Gastrocnemius medialis (tissue), 4 donors: ENCODE measurements around the gene CDCP2. TPM values are rescaled to one million over a fixed set of nuclear protein-coding genes. Genes with fewer than 3 reads are reported as not detected.

Experiments
- ATAC-seq, 2 donors: fragments of 150-250 bp; one replicate each; pipeline ENCODE4 v1.9.1; 2016
- DNase-seq, 2 donors: peaks; one replicate each; pipeline ENCODE4 v3.0.0-alpha.2; 2019
- H3K27ac ChIP-seq, 4 donors: fragments of 200-600 bp; sonication (generic); 1 replicate in 1 of 4; 2 replicates in 3 of 4; pipeline ENCODE4 v1.5.1; 2016 to 2018; ENCODE audit warnings: mild to moderate bottlenecking in 2 of 4, moderate library complexity in 1 of 4
- H3K27me3 ChIP-seq, 3 donors: fragments of 200-600 bp; sonication (generic) in 2 of 3; 1 replicate in 1 of 3; 2 replicates in 2 of 3; pipeline versions ENCODE4 v1.5.1 to v1.6.0; 2016 to 2019; ENCODE audit warnings: mild to moderate bottlenecking in 1 of 3, moderate library complexity in 1 of 3
- H3K36me3 ChIP-seq, 2 donors: fragments of 200-600 bp; sonication (generic) in 1 of 2; one replicate each; pipeline ENCODE4 v1.5.1; 2017 to 2018
- H3K4me1 ChIP-seq, 2 donors: fragments of 200-600 bp; sonication (generic) in 1 of 2; one replicate each; pipeline ENCODE4 v1.5.1; 2016 to 2017; ENCODE audit warnings: mild to moderate bottlenecking in 2 of 2
- H3K4me3 ChIP-seq, 4 donors: fragments of 200-600 bp; sonication (generic) in 3 of 4; 1 replicate in 1 of 4; 2 replicates in 3 of 4; pipeline ENCODE4 v1.5.1; 2016 to 2019; ENCODE audit warnings: mild to moderate bottlenecking in 2 of 4
- H3K9me3 ChIP-seq, 3 donors: fragments of 200-600 bp; sonication (generic) in 2 of 3; 1 replicate in 1 of 3; 2 replicates in 2 of 3; pipeline ENCODE4 v1.5.1; 2016 to 2019
- POLR2A ChIP-seq, 2 donors: fragments of 450-650 bp; IDR thresholded peaks; one replicate each; pipeline ENCODE4 v1.6.1; 2017; ENCODE audit warnings: antibody characterized with exemption in 2 of 2, mild to moderate bottlenecking in 2 of 2, moderate library complexity in 2 of 2
- in situ Hi-C, 4 donors: fragments of 200-750 bp; cut with MboI; loops; one replicate each; pipeline versions ENCODE4 v1.15.0 to v1.8.0; 2017; ENCODE audit warnings: low sequenced_read_pairs in 4 of 4
- intact Hi-C: fragments of 100-400 bp; cut with DNase I; formaldehyde crosslinking; loops from one replicate; pipeline ENCODE4 v1.15.1; 2023; ENCODE audit warnings: low total_unique reads
- total RNA-seq, 4 donors: library from RNA; depleted of rRNA; stranded (reverse); fragments of >200 nt; gene quantifications; one replicate each; pipeline versions ENCODE4 v1.1.0 to v1.2.3, GENCODE V29; 2016
- TF ChIP-seq, protein P1 (sequence below), 5 experiments: fragments of 450-650 bp in 3 of 5; fragments of 200-600 bp in 2 of 5; sonication (generic) in 2 of 5; IDR thresholded peaks in 4 of 5; conservative IDR thresholded peaks in 1 of 5; 1 replicate in 4 of 5; 2 replicates in 1 of 5; pipeline ENCODE4 v1.5.1; 2016 to 2019; ENCODE audit warnings: antibody characterized with exemption in 5 of 5, mild to moderate bottlenecking in 3 of 5, moderate library complexity in 3 of 5

Gene CDCP2
- not detected for total RNA-seq

DNA sequence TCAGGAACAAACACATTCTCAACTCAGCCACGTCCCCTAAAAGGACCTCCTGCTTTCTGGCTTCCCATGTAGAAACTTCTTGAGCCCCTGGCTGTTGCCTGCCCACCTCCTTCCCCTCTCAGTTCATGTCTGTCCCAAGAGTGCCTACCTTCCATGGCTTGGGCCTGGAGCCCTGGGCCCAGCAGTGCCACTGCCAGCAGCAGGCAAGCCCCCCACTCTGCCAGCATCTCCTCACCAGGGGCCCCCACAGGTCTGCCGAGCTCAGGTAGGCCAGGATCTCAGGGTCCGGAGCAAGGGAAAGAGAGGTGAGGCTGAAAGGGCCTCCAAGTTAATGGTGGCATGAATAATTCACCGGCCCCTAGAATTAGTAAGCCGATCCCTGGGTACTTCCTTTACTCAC lies at the start of gene CDCP2:
CDCP2 (minus strand) TSS at position 305 of the 400 bp plus-strand sequence; CDS start at position 227, 78 bp downstream.
- no peak within 1 kb of the TSS for H3K4me3 ChIP-seq
- intact Hi-C loops = loop anchor here (1.0 kb wide), 1 partner anchor 26 kb away; no protein-coding TSS in a partner anchor
- DNase-seq (no peak), ATAC-seq (no peak)
- no peaks in the 10 kb centered on the region for H3K27me3 ChIP-seq
- peaks cover 8 to 15% of the 10 kb centered on the region in 2 donors for H3K4me1 ChIP-seq
- TF ChIP-seq POLR2A (IDR thresholded peaks at IDR 0.05) = no peak
- TF ChIP-seq, protein P1, sequence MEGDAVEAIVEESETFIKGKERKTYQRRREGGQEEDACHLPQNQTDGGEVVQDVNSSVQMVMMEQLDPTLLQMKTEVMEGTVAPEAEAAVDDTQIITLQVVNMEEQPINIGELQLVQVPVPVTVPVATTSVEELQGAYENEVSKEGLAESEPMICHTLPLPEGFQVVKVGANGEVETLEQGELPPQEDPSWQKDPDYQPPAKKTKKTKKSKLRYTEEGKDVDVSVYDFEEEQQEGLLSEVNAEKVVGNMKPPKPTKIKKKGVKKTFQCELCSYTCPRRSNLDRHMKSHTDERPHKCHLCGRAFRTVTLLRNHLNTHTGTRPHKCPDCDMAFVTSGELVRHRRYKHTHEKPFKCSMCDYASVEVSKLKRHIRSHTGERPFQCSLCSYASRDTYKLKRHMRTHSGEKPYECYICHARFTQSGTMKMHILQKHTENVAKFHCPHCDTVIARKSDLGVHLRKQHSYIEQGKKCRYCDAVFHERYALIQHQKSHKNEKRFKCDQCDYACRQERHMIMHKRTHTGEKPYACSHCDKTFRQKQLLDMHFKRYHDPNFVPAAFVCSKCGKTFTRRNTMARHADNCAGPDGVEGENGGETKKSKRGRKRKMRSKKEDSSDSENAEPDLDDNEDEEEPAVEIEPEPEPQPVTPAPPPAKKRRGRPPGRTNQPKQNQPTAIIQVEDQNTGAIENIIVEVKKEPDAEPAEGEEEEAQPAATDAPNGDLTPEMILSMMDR (IDR thresholded peaks at IDR 0.05 in 4 of 5, conservative IDR thresholded peaks at IDR 0.05 in 1 of 5) = no peak
- H3K27ac ChIP-seq = peak within 1 kb of the TSS; percentile 60 to 73 (median 65)
- no peaks in the 10 kb centered on the region for H3K36me3 ChIP-seq
- in situ Hi-C loops = no loop called here
- H3K9me3 ChIP-seq = no peaks in the 10 kb centered on the region

DNA sequence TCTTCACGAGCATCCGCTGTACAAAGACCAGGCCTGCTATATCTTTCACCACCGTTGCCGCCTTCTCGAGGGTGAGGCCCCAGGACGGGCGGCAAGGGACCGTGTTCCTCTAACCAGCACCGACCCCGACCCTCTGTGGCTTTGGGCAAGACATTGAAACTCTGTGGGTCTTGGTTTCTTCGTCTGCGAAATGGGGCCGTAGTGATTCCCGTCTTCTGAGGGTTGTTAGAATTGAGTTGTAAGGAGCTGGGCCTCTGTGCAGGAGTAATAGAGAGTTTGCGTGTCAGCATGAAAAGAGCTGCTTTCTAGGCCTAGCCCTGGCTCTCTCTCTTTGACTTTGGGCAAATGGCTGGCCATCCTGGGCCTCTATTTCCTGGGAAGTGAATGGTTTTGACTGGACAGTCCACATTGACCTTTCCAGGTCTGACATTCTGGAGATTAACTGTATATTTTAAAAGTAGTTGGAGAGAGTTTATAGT lies 47.8 kb upstream of the CDCP2 start:
- Histone ChIP-seq H3K4me3 (peak overlapping the region; percentile 94 to 100 (median 97)), H3K9me3 (no peaks in the 10 kb centered on the region), H3K4me1 (peaks cover 18 to 22% of the 10 kb centered on the region in 2 donors), H3K27ac (peak overlapping the region; percentile 93 to 97 (median 96)), H3K27me3 (no peaks in the 10 kb centered on the region), H3K36me3 (peaks cover 0 to 23% of the 10 kb centered on the region in 2 donors)
- no peak for TF ChIP-seq POLR2A (IDR thresholded peaks at IDR 0.05)
- TF ChIP-seq, protein P1 (IDR thresholded peaks at IDR 0.05 in 4 of 5, conservative IDR thresholded peaks at IDR 0.05 in 1 of 5) = no peak
- intact Hi-C loops = loop anchor here (1.0 to 5.0 kb wide), 4 partner anchors 79 to 288 kb away; partner anchors contain the start of genes SSBP3, TCEANC2 and TMEM59
- no peak for DNase-seq
- in situ Hi-C loops = loop anchor here in 1 of 4 donors (25.0 kb wide), 1 partner anchor 287 kb away; no protein-coding TSS in a partner anchor
- ATAC-seq = peak in 1 of 2 donors; percentile 5

DNA sequence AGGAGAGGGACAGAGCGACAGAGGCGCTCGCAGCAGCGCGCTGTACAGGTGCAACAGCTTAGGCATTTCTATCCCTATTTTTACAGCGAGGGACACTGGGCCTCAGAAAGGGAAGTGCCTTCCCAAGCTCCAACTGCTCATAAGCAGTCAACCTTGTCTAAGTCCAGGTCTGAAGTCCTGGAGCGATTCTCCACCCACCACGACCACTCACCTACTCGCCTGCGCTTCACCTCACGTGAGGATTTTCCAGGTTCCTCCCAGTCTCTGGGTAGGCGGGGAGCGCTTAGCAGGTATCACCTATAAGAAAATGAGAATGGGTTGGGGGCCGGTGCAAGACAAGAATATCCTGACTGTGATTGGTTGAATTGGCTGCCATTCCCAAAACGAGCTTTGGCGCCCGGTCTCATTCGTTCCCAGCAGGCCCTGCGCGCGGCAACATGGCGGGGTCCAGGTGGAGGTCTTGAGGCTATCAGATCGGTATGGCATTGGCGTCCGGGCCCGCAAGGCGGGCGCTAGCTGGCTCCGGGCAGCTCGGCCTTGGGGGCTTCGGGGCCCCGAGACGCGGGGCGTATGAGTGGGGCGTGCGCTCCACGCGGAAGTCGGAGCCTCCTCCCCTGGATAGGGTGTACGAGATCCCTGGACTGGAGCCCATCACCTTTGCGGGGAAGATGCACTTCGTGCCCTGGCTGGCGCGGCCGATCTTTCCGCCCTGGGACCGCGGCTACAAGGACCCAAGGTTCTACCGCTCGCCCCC lies 47.1 kb upstream of the CDCP2 start, which contains the start of the genes CYB5RL and MRPL37:
CYB5RL (minus strand) TSS at position 266 of the 754 bp plus-strand sequence. CDS start 4,414 bp downstream, outside the sequence.
MRPL37 (plus strand) TSS at position 403 of the 754 bp plus-strand sequence; CDS start at position 480, 77 bp downstream.
- DNase-seq (peak; percentile 94 to 95), ATAC-seq (peak; percentile 99)
- in situ Hi-C loops (loop anchor here in 1 of 4 donors (25.0 kb wide), 1 partner anchor 287 kb away; no protein-coding TSS in a partner anchor), intact Hi-C loops (loop anchor here (1.0 to 5.0 kb wide), 4 partner anchors 79 to 289 kb away; partner anchors contain the start of genes SSBP3, TCEANC2 and TMEM59)
- Histone ChIP-seq H3K9me3 (no peaks in the 10 kb centered on the region), H3K4me3 (peak within 1 kb of the TSS; percentile 94 to 100 (median 97)), H3K27me3 (no peaks in the 10 kb centered on the region), H3K4me1 (peaks cover 18 to 22% of the 10 kb centered on the region in 2 donors), H3K27ac (peak within 1 kb of the TSS; percentile 93 to 97 (median 96)), H3K36me3 (peaks cover 0 to 21% of the 10 kb centered on the region in 2 donors)
- TF ChIP-seq, protein P1 (IDR thresholded peaks at IDR 0.05 in 4 of 5, conservative IDR thresholded peaks at IDR 0.05 in 1 of 5) = no peak
- peak; percentile 65 to 78 for TF ChIP-seq POLR2A (IDR thresholded peaks at IDR 0.05)

DNA sequence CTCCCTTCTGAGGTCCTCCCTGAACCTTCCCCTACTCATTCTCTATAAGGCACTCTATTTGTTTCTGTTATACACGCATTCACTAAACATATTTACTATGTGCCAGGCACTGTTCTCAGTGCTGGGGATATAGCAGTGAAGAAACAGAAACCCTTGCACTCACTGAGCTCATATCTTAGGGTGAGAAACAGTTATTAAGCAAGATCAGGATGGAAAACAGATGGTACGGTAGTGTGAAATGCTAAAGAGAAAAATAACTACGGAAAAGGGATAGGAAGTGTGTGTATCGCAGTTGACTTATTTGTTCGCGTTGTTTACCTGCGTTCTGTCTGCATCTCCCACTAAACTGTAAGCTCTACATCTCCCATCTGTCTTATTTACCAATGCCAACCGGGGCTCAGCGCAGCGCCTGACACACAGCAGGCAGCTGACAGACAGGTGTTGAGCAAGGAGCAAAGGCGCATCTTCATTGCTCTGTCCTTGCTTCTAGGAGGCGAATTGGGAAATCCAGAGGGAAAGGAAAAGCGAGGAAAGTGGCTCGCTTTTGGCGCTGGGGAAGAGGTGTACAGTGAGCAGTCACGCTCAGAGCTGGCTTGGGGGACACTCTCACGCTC lies 46.5 kb upstream of the CDCP2 start:
- peak; percentile 14 to 52 for ATAC-seq

More for the DNA sequence above, 46.5 kb upstream of the CDCP2 start:
- Histone ChIP-seq H3K4me3 (peak overlapping the region; percentile 94 to 100 (median 97)), H3K4me1 (peaks cover 18 to 22% of the 10 kb centered on the region in 2 donors), H3K9me3 (no peaks in the 10 kb centered on the region), H3K36me3 (peaks cover 0 to 18% of the 10 kb centered on the region in 2 donors), H3K27ac (peak overlapping the region; percentile 93 to 97 (median 96)), H3K27me3 (no peaks in the 10 kb centered on the region)
- TF ChIP-seq, protein P1 (IDR thresholded peaks at IDR 0.05 in 4 of 5, conservative IDR thresholded peaks at IDR 0.05 in 1 of 5) = no peak
- no peak for TF ChIP-seq POLR2A (IDR thresholded peaks at IDR 0.05)
- in situ Hi-C loops = no loop called here
- peak in 1 of 2 donors; percentile 60 for DNase-seq
- intact Hi-C loops = no loop called here
